GM19193 (cell line): Measurements from ENCODE around the gene LOXHD1.

Experiments used
- POLR2A ChIP-seq: IDR thresholded peaks from 4 replicates; pipeline ENCODE4 v1.6.1; 2011; ENCODE audit not compliant: insufficient read depth, insufficient read length; ENCODE audit errors: extremely low read depth

Gene LOXHD1

DNA sequence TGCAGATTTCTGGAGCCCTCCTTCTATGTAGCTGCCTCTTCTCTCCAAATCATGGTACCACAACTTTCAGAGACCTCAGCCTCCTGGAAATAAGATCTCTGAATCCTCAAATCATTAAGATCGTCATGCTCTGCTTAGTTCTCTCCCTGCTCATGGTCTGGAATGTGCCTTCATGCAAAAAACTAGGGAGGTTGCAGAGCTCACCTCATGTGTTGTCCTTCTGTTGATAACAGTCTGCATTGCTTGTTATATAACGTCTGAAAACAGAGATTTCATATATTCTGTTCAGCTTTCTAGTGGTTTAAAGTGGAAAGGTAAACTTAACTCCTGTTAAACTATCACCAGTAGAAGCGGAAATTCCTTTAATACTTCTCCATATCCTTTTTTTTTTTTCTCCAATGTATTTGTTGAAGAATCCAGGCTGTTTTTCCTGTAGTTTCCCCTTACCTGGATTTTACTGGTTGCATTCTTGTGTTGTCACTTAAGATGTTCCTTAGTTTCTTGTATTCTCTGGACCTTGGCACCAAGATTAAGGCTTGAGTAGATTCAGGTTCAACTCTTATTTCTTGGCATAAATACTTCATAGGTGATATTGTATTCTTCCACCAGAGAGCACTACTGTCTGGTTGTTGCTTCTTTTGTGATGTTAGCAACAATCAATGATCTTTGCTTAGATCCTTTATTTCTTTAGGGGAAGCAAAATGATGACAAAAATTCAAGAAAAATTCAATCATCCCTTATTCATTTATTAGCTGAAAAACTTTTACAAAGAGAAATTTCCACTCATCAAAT is 211.3 kb downstream of the LOXHD1 start:
- TF ChIP-seq POLR2A: no peak

- TF ChIP-seq POLR2A: no peak
Measured at GRCh38 chr18:46439037-46439436, 218.0 kb downstream of the LOXHD1 start.

DNA sequence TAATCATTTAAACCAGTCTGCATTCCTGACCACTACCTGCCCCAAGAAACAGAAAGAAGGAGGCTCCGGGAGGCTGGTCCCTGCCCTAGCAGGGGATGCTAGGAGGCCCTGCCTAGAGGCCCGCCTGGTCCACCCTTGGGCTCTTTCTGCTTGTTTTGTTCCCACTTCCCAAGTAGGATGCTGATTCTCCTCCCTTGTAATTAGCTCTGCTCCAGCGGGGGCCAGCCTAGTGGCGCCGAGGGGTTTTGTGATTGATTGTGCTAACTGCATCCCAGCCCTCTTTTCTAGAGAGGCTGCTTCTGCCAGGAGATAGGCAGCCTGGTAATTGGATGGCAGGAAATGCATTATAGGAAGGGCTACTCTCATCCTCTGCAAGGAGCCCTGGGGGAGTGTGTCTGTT is 220.0 kb downstream of the LOXHD1 start:
- no peak for TF ChIP-seq POLR2A

DNA sequence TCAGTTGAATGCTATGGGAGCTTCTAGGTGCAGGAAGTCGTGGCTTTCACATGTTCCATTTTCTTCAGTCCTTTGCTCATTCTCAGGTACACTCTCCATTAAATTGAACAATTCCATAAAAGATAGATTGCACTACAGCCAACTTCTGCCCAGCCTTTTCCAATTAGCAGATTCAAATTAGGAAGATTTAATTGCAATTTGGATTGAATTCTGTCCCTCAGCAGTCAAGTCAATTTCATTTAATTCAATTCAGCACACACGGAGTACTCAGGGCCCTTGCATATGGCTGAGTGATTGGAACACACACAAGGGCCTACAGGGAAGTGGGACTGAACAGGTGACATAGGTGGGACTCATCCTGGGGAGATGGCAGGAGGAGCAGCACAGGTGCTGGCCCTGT is 220.4 kb downstream of the LOXHD1 start:
- TF ChIP-seq POLR2A: no peak

DNA sequence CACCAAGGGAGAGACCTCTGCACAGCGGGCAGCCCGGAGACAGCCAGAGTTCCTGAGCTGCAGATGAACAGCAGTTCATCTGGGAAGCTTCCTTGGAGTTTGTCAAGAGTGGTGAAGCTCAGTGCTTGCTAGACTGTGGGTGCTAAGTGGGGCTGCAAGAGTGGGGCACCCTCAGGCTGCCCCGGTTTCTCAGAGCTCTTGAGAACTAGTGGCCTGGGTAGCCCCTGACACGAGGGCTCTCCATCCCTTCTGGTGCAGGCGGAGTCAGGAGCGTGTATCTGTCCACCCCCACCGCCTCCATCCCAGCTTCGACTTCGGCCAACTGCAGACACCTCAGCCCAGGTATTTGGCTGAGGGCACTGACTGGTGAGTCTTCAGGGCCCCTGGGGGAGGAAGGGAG is 222.0 kb downstream of the LOXHD1 start:
- TF ChIP-seq POLR2A: no peak

- no peak for TF ChIP-seq POLR2A
Measured at GRCh38 chr18:46434629-46435028, 222.4 kb downstream of the LOXHD1 start.

DNA sequence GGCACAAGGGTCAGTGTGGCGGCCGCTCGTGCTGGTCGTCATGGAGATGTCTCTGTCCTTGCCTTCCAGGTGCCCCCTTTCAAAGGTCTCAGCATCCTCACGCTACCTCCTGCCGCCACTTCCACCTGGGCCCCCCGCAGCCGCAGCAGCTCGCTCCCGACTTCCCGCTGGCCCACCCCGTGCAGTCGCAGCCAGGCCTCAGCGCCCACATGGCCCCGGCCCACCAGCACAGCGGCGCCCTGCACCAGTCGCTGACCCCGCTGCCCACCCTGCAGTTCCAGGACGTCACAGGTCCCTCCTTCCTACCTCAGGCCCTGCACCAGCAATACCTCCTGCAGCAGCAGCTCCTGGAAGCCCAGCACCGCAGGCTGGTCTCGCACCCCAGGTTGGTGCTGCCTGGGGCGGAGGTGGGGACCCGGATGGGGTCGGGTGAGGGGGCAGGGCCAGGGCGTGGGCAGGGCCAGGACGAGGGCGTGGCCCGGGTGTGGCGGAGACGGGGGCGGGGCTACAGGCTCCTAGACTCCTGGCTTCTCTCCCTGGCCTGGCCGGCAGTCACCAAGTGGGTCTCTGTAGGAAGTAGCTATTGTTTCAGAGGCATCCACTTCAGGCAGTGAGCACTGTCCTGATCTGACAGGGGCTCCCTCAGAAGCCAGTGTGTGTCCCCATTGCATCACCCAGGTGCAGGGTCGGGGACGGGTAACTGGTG is 223.7 kb downstream of the LOXHD1 start:
- TF ChIP-seq POLR2A: no peak

GRCh38 chr18:46431522-46432171 is 225.4 kb downstream of the LOXHD1 start:
- no peak for TF ChIP-seq POLR2A

- no peak for TF ChIP-seq POLR2A
Measured at GRCh38 chr18:46429649-46430224, 227.3 kb downstream of the LOXHD1 start.

GRCh38 chr18:46429130-46429529 is 227.9 kb downstream of the LOXHD1 start:
- no peak for TF ChIP-seq POLR2A

DNA sequence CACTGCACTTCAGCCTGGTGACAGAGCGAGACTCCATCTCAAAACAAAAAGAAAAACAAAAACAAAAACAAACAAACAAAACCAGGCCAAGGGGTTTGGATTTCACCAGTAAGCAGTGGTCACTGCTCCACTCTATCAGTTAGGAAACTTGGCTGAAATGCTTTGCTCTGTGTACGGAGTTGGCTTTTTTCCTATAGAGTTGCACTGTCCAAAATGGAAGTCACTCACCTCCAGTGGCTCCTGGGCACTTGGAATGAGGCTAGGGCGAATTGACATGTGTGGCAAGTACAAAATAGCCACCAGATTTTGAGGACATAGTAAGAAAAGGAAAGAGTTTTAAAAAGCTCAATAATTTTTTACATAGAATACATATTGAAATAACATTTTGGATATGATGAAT is 228.7 kb downstream of the LOXHD1 start:
- no peak for TF ChIP-seq POLR2A

DNA sequence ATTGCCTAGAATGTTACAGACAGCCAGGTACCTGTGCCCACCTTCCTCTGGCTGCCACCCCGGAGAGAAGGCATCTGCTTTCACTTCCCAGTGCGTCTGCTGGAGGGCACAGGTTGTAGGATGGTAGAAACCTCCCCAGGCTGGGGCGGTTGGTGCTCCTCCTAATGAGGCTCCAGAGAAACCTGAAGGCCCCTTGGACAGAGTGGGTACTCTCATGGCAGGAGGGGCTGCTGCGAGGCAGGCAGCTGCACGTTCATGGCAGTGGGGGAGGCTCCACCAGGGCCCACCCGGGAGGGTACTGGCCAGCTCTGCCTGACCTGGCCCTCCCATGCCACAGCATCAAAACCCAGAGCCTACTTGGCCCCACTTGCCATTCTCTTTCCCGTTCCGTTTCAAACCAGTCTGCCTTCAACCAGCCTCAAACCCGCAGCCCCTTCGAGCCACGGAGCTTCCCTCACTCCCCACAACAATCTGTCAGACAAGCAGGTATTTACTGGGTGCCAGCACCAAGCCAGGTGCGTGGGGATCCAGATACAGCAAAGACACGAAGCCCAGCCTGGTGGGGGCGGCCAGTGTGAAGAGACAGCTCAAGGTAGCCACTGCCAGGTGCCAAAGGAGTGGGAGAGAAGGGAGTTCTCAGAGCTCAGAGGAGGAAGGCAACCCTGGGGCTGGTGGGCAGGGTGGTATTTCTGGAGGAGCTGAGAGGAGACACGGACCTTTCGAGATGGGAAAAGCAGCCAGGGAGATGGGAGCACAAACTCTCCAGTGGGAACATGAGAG is 229.6 kb downstream of the LOXHD1 start:
- no peak for TF ChIP-seq POLR2A
